Limb (tissue), 2 donors: Measurements from ENCODE around the gene RASGRP4.
"Not testable (repeated sequence)": the region's sequence is repeated elsewhere in the genome, so short reads cannot be mapped to it uniquely, and the experiment has no call there.

Experiments used
- DNase-seq, 2 donors: peaks; one replicate each; pipeline ENCODE4 v3.0.0-alpha.2; 2016; ENCODE audit errors: extremely low spot score in 2 of 2

The RASGRP4 gene

GRCh38 chr19:38417146-38417543, 8.9 kb downstream of the RASGRP4 start:
- DNase-seq = no peak

GRCh38 chr19:38413416-38413815, 12.6 kb downstream of the RASGRP4 start:
- DNase-seq = no peak

GRCh38 chr19:38412961-38413360, 13.1 kb downstream of the RASGRP4 start:
- no peak for DNase-seq

GRCh38 chr19:38412491-38412890, 13.5 kb downstream of the RASGRP4 start:
- no peak for DNase-seq

- not testable (repeated sequence) for DNase-seq
These were observed 14.1 kb downstream of the RASGRP4 start for GRCh38 chr19:38411898-38412297.

GRCh38 chr19:38411041-38411712, 14.8 kb downstream of the RASGRP4 start:
- DNase-seq = no peak

- DNase-seq = not testable (repeated sequence)
These were observed 15.6 kb downstream of the RASGRP4 start for GRCh38 chr19:38410407-38410806.

- DNase-seq = no peak
These were observed 16.3 kb downstream of the RASGRP4 start for GRCh38 chr19:38409631-38410133.

GRCh38 chr19:38405276-38405675, 20.7 kb downstream of the RASGRP4 start:
- no peak for DNase-seq

- no peak for DNase-seq
These were observed 21.2 kb downstream of the RASGRP4 start for GRCh38 chr19:38404858-38405257.

- peak; percentile 97 to 100 for DNase-seq
These were observed 22.9 kb downstream of the RASGRP4 start, which contains the start of gene FAM98C for GRCh38 chr19:38402967-38403674. TSS of gene FAM98C (plus strand) at chr19:38403093. CDS start at chr19:38403154, 61 bp downstream.

GRCh38 chr19:38402623-38402966, 23.4 kb downstream of the RASGRP4 start:
- no peak for DNase-seq

- DNase-seq = no peak
These were observed 24.9 kb downstream of the RASGRP4 start for GRCh38 chr19:38401148-38401547.

GRCh38 chr19:38400361-38400760, 25.7 kb downstream of the RASGRP4 start:
- DNase-seq = no peak

- DNase-seq = no peak
These were observed 26.5 kb downstream of the RASGRP4 start for GRCh38 chr19:38399537-38399936.

GRCh38 chr19:38399081-38399480, 26.9 kb downstream of the RASGRP4 start:
- no peak for DNase-seq

GRCh38 chr19:38395381-38396114, 30.5 kb downstream of the RASGRP4 start:
- DNase-seq = no peak

- DNase-seq = peak in 1 of 2 donors; percentile 60
These were observed 31.5 kb downstream of the RASGRP4 start for GRCh38 chr19:38394488-38394887.

- DNase-seq = no peak
These were observed 33.2 kb downstream of the RASGRP4 start for GRCh38 chr19:38392707-38393308.

- no peak for DNase-seq
These were observed 34.0 kb downstream of the RASGRP4 start for GRCh38 chr19:38391911-38392464.
